Stimulated activated CD8-positive, alpha-beta memory T cell treated with anti-CD3 and anti-CD28 coated beads, Interleukin-2, amount 100 ng/mL, for 1 hour (primary cell): Measurements from ENCODE around the gene COQ8A.
"Not testable (repeated sequence)": the region's sequence is repeated elsewhere in the genome, so short reads cannot be mapped to it uniquely, and the experiment has no call there.

Experiments
- DNase-seq, 2 donors: peaks; one replicate each; pipeline ENCODE4 v3.0.0-alpha.2; 2020; ENCODE audit warnings: low read depth in 2 of 2

The COQ8A gene

GRCh38 chr1:226921504-226921903 is 18.6 kb upstream of the COQ8A start:
- no peak for DNase-seq

- DNase-seq: not testable (repeated sequence)
Measured at GRCh38 chr1:226929260-226930111, 10.6 kb upstream of the COQ8A start.

DNA sequence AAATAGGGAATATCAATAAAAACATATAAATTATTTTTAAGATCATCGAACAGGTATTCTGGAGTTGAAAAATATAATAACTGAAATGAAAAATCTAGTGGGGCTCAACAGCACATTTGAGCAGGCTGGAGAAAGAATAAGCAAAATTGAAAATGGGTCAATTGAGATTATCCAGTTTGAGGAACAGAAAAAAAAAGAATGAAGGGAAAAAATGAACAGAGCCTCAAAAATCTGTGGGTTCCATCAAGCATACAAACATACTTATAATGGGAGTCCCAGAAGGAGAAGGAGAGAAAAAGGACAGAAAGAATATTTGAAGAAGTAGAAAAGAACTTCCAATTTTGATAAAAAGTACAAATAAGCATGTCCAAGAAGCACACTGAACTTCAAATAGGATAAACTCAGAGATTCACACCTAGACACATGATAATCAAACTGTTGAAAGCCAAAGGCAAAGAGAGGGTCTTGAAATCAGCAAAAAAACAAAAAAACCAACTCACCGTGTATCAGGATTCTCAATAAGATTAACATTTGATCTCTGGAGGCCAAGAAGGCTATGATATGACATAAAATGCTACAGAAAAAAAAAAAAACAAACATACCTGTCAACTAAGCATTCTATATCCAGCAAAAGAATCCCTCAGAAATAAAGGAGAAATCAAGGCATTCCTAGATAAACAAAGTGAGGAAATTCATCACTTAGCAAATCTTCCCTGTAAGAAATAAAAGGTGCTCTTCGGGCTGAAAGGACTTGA is 5.4 kb upstream of the COQ8A start:
- DNase-seq: no peak

DNA sequence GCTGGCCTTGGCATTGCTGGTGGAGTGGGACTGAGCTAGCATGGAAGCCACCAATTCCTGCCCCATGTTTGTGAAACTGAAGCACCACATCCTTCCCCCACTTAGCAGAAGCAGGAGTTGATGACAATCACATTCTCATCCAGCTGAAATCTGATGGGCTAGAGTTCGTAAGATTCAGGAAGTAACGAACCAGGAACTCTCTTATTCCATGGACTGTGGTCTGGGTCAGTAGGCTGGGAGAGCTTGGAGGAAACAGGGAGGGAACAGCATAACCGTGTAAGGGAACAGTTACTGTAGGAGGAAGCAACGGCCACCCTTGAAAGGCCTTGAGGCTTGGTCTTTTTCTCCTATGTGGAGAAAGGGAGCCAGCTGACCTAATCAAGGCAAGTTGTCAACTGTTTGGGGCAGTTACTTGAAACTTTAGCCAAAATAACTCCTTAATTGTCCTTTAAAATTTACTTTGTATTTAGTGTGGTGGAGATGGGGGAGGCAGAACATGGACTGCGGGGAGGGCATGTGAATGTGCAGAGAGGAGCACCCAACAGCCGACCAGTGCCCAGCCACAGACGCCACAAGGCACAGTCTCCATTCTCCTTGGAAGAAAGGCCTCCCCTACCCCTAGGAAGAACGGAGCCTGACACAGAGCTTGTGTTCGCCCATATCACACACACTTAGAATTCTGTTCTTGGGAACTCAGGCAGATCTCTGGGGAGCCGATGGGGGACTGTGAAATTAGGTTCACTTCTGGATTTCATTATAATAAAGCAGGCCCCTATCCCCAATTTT is 2.0 kb upstream of the COQ8A start:
- no peak for DNase-seq

GRCh38 chr1:226938903-226939437 is 1.1 kb upstream of the COQ8A start:
- DNase-seq: no peak

DNA sequence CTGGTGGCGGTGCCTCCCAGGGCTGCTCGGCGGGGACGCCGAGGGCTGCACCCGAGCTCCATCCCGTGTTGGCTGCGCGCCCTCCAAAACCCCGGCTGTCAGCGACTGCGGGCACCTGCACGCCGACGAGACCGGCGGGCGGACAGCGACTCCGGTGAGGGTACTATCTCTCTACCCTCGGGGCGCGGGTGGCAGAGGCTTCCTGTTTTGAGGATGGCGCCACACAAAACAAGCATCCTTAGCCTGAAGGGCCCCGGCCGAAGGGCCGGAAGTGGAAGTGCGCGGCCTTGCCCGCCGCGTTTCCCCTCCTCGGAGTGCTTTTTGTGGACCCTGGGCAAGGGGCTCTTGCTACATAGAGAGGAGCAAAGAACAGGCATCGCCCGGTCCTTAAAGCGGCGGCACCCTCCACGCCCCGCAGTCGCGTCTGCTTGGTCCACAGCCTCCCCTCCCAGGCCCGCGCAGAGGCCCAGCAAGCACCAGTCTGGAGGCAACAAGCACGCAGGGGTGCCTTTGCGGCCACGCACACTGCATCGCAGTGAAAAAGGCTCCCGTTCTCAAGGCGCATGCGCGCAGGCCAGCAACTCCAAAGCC is 561 bp upstream of the COQ8A start:
- DNase-seq: peak; percentile 46 to 47

- no peak for DNase-seq
Measured at GRCh38 chr1:226940806-226941067, 643 bp downstream of the COQ8A start.

DNA sequence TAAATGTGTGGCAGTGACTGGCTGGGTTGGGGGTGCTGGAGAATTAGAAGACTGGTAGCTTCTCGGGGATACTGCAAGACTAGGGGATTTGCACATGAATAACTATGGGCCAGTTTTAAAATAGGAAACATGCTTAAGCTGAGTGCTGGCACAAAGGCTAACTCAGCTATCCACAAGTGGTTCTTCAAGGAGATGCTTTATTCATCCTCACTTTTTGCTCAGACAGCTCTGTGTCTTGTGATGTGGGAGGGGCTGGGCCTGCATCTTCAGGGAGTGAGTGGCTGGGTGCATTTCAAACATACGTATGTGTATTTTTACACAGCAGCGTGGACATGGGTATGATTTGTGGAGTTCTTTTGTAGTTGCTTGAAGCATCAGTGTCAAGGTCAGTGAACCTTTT is 2.3 kb downstream of the COQ8A start:
- no peak for DNase-seq

DNA sequence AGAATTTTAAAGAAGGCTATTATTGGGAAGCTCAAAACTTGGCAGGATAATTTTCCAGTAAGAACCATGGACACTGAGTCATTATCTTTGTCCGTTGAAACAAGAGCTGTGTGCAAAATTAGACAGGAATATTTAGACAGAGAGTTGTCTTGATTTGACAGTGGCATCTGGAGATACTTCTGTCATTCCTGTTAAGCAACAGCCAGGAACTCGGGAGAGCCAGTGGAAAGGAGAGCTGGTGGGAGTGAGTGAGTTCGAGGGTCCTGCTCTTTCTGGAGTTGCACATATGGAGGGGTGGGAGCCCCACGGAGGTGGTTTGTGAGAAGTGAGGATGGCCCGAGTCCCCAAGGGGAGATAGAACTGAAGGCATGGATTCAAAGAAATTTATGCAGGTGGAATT is 3.1 kb downstream of the COQ8A start:
- DNase-seq: no peak

DNA sequence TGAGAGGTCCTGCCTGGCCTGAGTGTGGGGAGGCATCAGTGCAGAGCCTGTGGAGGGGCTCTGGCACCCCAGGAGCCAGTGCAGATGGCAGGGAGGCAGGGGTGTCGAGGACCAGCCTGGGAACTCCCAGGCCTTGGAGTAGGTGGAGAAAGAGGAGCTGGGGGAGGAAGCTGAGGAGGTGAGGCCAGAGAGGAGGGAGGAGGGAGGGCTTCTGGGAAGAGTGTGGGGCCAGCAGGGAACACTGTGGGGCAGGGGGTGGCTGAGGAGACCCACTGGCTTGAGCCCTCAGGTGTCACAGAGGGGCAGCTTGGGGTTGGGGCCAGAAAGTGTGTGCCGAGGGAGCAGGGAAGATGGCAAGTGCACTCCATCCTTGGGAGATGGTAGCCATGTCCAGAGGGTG is 3.8 kb downstream of the COQ8A start:
- DNase-seq: no peak

DNA sequence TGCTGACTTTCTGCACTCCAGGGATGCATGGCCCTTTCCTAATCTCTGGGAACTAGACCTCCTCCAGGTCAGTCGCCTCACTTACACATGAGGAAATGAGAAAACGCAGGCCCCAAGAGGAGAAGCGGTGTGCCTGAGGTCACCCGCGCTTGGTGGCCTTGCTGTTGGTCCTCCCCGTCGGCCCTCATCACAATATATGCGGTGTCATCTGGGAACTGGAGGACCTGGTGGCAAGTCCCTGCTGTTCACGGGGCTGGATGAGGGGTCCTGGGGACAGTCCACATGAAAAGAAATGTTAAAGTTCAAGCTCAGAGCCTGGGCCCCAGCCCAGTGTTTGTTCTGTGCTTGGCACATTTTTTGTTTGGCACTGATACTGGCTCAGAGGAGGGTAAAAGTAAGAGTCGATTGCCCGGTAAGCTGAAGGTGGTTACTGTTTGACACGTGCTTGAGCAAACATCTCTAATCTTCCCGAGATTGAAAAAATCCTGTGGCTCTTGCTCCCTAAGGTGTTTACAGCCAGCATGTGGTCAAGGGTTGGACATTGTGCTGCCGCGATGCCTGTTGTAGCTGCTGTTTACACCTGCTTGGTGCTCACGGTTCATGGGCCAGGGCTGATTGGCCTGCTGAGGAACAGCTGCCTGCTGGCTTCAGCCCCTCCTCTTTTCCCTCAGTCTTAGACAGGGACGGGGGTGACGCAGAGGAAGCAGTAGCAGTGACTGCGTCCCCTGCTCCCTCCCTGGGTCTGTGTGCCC is 5.2 kb downstream of the COQ8A start:
- DNase-seq: no peak

DNA sequence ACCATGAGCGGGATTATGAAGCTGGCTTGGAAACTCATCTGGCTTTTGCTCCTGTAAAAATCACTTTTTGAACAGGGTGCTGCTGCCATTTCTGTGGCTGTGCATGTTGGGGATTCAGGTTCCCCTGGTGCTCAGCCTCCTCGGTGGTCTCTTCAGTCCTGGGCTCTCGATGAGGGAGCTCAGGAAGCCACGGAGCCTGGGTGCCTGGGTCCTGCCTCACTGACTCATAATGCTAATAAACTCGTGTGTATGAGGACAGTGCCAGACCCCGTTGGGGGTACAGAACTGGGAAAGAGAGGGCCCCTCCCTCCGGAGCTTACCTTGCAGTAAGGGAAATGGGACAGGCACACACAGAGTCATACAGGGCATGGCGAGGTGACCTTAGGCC is 5.8 kb downstream of the COQ8A start:
- no peak for DNase-seq

GRCh38 chr1:226946285-226946684 is 6.2 kb downstream of the COQ8A start:
- no peak for DNase-seq

- no peak for DNase-seq
Measured at GRCh38 chr1:226946841-226947240, 6.7 kb downstream of the COQ8A start.

DNA sequence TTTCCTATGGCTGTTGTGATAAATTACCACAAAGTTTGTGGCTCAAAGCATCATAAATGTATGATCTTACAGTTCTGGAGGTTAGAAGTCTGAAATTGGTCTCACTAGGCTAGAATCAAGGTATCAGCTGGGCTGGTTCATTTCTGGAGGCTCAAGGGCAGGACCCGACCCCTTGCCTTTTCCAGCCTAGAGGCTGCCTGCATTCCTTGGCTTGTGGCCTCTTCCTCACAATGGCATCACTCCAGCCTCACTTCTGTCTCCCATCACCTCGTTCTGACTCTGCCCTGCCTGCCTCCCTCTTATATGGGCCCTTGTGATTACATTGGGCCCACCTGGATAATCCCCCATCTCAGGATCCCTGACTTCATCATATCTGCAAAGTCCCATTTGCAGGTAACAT is 8.0 kb downstream of the COQ8A start:
- no peak for DNase-seq

- DNase-seq: no peak
Measured at GRCh38 chr1:226948480-226948879, 8.4 kb downstream of the COQ8A start.

- DNase-seq: no peak
Measured at GRCh38 chr1:226948996-226949395, 8.9 kb downstream of the COQ8A start.

DNA sequence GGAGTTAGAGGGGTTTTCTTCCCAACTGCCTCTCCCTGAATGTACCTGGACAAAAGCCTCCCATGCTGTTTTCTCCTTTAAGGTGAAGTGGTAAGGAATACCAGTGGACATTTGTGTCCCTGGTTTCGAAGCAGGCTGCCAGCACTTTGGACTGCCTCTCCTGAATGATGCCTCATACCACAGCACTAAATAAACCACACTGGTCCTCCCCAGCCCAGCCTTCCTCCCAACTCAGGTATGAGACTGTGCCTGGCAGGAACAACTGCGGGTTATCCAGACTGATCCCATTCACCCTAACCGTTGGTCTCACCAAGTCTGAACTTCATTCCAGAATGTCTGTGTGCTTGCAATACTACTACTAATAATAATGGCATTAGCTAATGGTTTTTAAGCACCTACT is 9.3 kb downstream of the COQ8A start:
- DNase-seq: no peak

- DNase-seq: no peak
Measured at GRCh38 chr1:226950316-226950715, 10.2 kb downstream of the COQ8A start.

DNA sequence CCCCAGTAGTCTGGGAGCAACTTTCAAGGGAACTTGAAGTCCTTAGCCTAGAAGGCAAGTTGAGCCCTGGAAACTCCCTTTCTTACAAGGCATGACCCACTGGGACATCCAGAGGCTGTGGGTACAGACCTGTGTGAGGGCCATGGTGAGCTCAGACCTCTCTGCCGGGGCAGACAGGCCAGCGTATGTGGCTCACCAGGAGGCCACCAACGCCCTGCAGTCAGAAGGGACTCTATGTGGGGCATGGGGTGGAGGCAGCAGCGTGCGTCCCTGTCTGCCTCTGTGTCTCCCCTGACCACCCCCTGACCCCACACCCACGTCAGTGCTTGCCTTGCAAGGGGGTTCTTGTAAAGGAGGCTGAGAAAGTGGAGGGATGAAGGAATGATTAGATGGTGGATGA is 10.8 kb downstream of the COQ8A start:
- DNase-seq: no peak
